Sigmoid colon (tissue), 7 donors: ENCODE measurements around the gene LTBP1. TPM values are rescaled to one million over a fixed set of nuclear protein-coding genes. Genes with fewer than 3 reads are reported as not detected.

Source experiments
- DNase-seq: peaks from one replicate; pipeline ENCODE4 v3.0.0-alpha.2; 2019
- H3K27ac ChIP-seq, 4 donors: fragments of 200-600 bp; sonication (generic); one replicate each; pipeline ENCODE4 v1.5.1; 2016 to 2019; ENCODE audit warnings: mild to moderate bottlenecking in 1 of 4
- H3K27me3 ChIP-seq, 3 donors: fragments of 200-600 bp; sonication (generic); one replicate each; pipeline ENCODE4 v1.5.1; 2019; ENCODE audit warnings: mild to moderate bottlenecking in 1 of 3
- H3K36me3 ChIP-seq, 4 donors: fragments of 200-600 bp; sonication (generic); one replicate each; pipeline ENCODE4 v1.5.1; 2016 to 2019
- H3K4me1 ChIP-seq, 4 donors: fragments of 200-600 bp; sonication (generic); one replicate each; pipeline ENCODE4 v1.5.1; 2017 to 2019
- H3K4me3 ChIP-seq, 4 donors: fragments of 200-600 bp; sonication (generic); one replicate each; pipeline ENCODE4 v1.5.1; 2017 to 2019; ENCODE audit warnings: mild to moderate bottlenecking in 2 of 4, moderate library complexity in 1 of 4
- H3K9me3 ChIP-seq, 4 donors: fragments of 200-600 bp in 3 of 4; sonication (generic) in 3 of 4; one replicate each; pipeline versions ENCODE4 v1.5.1 to v1.6.1; 2013 to 2019
- CTCF ChIP-seq, 4 experiments: fragments of 450-650 bp in 3 of 4; fragments of 200-600 bp in 1 of 4; IDR thresholded peaks; one replicate each; pipeline ENCODE4 v1.5.1; 2016 to 2019; ENCODE audit warnings: antibody characterized with exemption in 4 of 4, mild to moderate bottlenecking in 3 of 4, moderate library complexity in 2 of 4
- EP300 ChIP-seq, 4 donors: sonication (generic); formaldehyde crosslinking; IDR thresholded peaks; one replicate each; pipeline ENCODE4 v1.6.1; 2017; ENCODE audit warnings: antibody characterized with exemption in 4 of 4
- POLR2A ChIP-seq, 2 donors: fragments of 450-650 bp; IDR thresholded peaks; one replicate each; pipeline ENCODE4 v1.6.1; 2016; ENCODE audit warnings: antibody characterized with exemption in 2 of 2, mild to moderate bottlenecking in 2 of 2, moderate library complexity in 2 of 2
- POLR2AphosphoS5 ChIP-seq, 4 donors: sonication (generic); formaldehyde crosslinking; IDR thresholded peaks; one replicate each; pipeline ENCODE4 v1.6.1; 2017; ENCODE audit warnings: antibody characterized with exemption in 4 of 4
- WGBS, 2 donors: extraction: QIAGEN DNeasy Blood & Tissue Kit; methylation state at CpG; one replicate each; pipeline ENCODE4 v1.1.7; 2013; 5-methylcytosine and 5-hydroxymethylcytosine counted together
- intact Hi-C: fragments of 100-400 bp; cut with DNase I; formaldehyde crosslinking; loops from one replicate; pipeline ENCODE4 v1.15.1; 2023
- polyA plus RNA-seq, 3 donors: library from polyadenylated mRNA; stranded (reverse); fragments of 200-250 nt; gene quantifications; one replicate each; pipeline ENCODE4 v1.2.3, GENCODE V29; 2013
- total RNA-seq, 4 donors: library from RNA; depleted of rRNA; stranded (reverse); fragments of >200 nt; gene quantifications; one replicate each; pipeline ENCODE4 v1.1.0, GENCODE V29; 2016
- donor health status: healthy with polysubstance abuse.
- donor health status: Bipolar disorder and iron deficiency.
- donor health status: healthy.

Gene LTBP1
- total and polyA plus RNA-seq, 7 donors: 3.0 to 102 (median 34.2) TPM

GRCh38 chr2:33274524-33274923 is 327.8 kb downstream of the LTBP1 start:
- peak overlapping the region in 2 of 4 donors; percentile 65 to 88 for H3K27ac ChIP-seq
- WGBS, 2 donors: 95 to 97% methylated on average over 5 of the region's 5 CpGs
- intact Hi-C loops: loop anchor here (10.0 kb wide), 1 partner anchor 140 kb away; no protein-coding TSS in a partner anchor
- no peaks in the 10 kb centered on the region for H3K27me3 ChIP-seq
- H3K36me3 ChIP-seq: peaks cover 0 to 7% (median 0%) of the 10 kb centered on the region in 4 donors
- DNase-seq: no peak
- no peak overlapping the region for H3K4me3 ChIP-seq
- no peaks in the 10 kb centered on the region for H3K9me3 ChIP-seq
- TF ChIP-seq EP300 (IDR thresholded peaks at IDR 0.05): no peak
- TF ChIP-seq POLR2A (IDR thresholded peaks at IDR 0.05): no peak
- no peak for TF ChIP-seq CTCF (IDR thresholded peaks at IDR 0.05)
- TF ChIP-seq POLR2AphosphoS5 (IDR thresholded peaks at IDR 0.05): no peak
- peaks cover 0 to 37% (median 15%) of the 10 kb centered on the region in 4 donors for H3K4me1 ChIP-seq

- Histone ChIP-seq H3K4me3 (no peak overlapping the region), H3K27ac (peak overlapping the region in 3 of 4 donors; percentile 65 to 88 (median 65)), H3K4me1 (peaks cover 0 to 37% (median 17%) of the 10 kb centered on the region in 4 donors), H3K9me3 (no peaks in the 10 kb centered on the region), H3K27me3 (no peaks in the 10 kb centered on the region), H3K36me3 (peaks cover 0 to 7% (median 0%) of the 10 kb centered on the region in 4 donors)
- DNase-seq: peak; percentile 79
- TF ChIP-seq EP300 (IDR thresholded peaks at IDR 0.05): peak in 1 of 4 donors; percentile 51
- TF ChIP-seq POLR2A (IDR thresholded peaks at IDR 0.05): no peak
- peak in 2 of 4 donors; percentile 39 to 66 for TF ChIP-seq POLR2AphosphoS5 (IDR thresholded peaks at IDR 0.05)
- TF ChIP-seq CTCF (IDR thresholded peaks at IDR 0.05): no peak
- intact Hi-C loops: loop anchor here (10.0 kb wide), 1 partner anchor 141 kb away; no protein-coding TSS in a partner anchor
- WGBS, 2 donors: 85 to 87% methylated on average over 12 of the region's 12 CpGs
Measured at GRCh38 chr2:33275689-33276444, 329.1 kb downstream of the LTBP1 start.

- no peak for TF ChIP-seq POLR2A (IDR thresholded peaks at IDR 0.05)
- TF ChIP-seq EP300 (IDR thresholded peaks at IDR 0.05): no peak
- TF ChIP-seq POLR2AphosphoS5 (IDR thresholded peaks at IDR 0.05): no peak
- TF ChIP-seq CTCF (IDR thresholded peaks at IDR 0.05): no peak
- intact Hi-C loops: loop anchor here (10.0 kb wide), 1 partner anchor 142 kb away; no protein-coding TSS in a partner anchor
- H3K4me1 ChIP-seq: peaks cover 0 to 37% (median 17%) of the 10 kb centered on the region in 4 donors
- 27 to 67% methylated on average over 5 of the region's 5 CpGs for WGBS, 2 donors
- DNase-seq: no peak
- no peaks in the 10 kb centered on the region for H3K9me3 ChIP-seq
- no peaks in the 10 kb centered on the region for H3K27me3 ChIP-seq
- H3K27ac ChIP-seq: peak overlapping the region; percentile 22 to 88 (median 65)
- peaks cover 0 to 7% (median 0%) of the 10 kb centered on the region in 4 donors for H3K36me3 ChIP-seq
- H3K4me3 ChIP-seq: no peak overlapping the region
Measured at GRCh38 chr2:33277002-33277426, 330.3 kb downstream of the LTBP1 start.

- peaks cover 0 to 42% (median 23%) of the 10 kb centered on the region in 4 donors for H3K4me1 ChIP-seq
- no peak overlapping the region for H3K4me3 ChIP-seq
- peaks cover 0 to 7% (median 0%) of the 10 kb centered on the region in 4 donors for H3K36me3 ChIP-seq
- intact Hi-C loops: loop anchor here (10.0 kb wide), 1 partner anchor 144 kb away; no protein-coding TSS in a partner anchor
- no peaks in the 10 kb centered on the region for H3K9me3 ChIP-seq
- H3K27me3 ChIP-seq: no peaks in the 10 kb centered on the region
- H3K27ac ChIP-seq: peak overlapping the region; percentile 36 to 88 (median 65)
- TF ChIP-seq CTCF (IDR thresholded peaks at IDR 0.05) (no peak), POLR2AphosphoS5 (IDR thresholded peaks at IDR 0.05) (peak in 2 of 4 donors; percentile 45 to 54), EP300 (IDR thresholded peaks at IDR 0.05) (peak in 1 of 4 donors; percentile 57), POLR2A (IDR thresholded peaks at IDR 0.05) (no peak)
- 82 to 88% methylated on average over 9 of the region's 9 CpGs for WGBS, 2 donors
- no peak for DNase-seq
Measured at GRCh38 chr2:33278245-33278943, 331.6 kb downstream of the LTBP1 start.
